ENCODE measurements around the gene POLA2. TPM values are rescaled to one million over a fixed set of nuclear protein-coding genes. Genes with fewer than 3 reads are reported as not detected.

Gene POLA2
- total RNA-seq, 1 experiment from 2014 or later = 35.6 TPM

DNA sequence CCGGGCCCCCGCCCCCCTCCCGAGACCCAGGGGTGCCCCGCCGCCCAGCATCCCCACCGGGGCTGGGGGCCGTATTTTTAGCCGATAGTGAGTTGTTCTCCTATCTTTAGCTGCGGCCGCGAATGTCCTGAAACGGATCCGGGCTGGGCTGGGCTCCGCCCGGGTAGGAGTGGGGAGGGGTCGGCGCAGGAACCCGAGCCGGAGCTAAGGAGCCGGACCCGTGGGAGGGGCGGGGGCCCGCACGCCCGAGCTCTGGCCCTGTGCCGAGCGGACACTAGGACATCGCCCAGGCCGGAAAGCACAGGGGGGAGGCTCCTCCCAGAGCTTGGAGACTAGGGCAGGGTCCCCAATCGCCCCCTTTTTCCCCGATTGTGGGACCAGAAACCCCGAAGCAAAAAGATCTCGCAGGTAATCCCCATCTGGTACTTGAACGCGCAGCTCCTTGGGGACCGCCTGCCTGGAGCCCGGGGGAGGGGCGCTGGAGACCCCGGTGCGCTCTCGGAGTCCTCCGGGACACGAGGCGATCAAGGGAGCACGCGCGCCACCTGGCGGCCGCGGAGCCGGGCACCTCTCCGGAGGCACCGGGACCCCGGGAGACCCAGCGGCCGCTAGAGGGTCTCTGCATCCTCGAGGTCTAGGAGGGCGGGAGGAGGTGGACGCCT, 53.6 kb downstream of the POLA2 start:
- Mint-ChIP-seq H3K4me3 (peak overlapping the region; percentile 71), H3K9me3 (no peaks in the 10 kb centered on the region), H3K27ac (no peak overlapping the region), H3K4me1 (peaks cover 39% of the 10 kb centered on the region), H3K36me3 (peaks cover under 1% of the 10 kb centered on the region; the same call in 1 of the 2 replicates), H3K27me3 (ENCODE audit: low read depth) (peaks cover 35% of the 10 kb centered on the region)
- ChIA-PET CTCF (interaction anchor here (0.6 to 13.2 kb wide), 53 partner anchors 9 to 277 kb away, joined by 3 to 232 read pairs (median 5); partner anchors contain the start of genes CAPN1, DPF2, FAU and MRPL49), POLR2A (interaction anchor here (0.7 to 2.9 kb wide), 11 partner anchors 8 to 319 kb away, joined by 3 to 13 read pairs (median 4); partner anchors contain the start of genes BATF2, DPF2, MALAT1 and POLA2)
- DNase-seq (ENCODE audit: low spot score) (peak; percentile 94), ATAC-seq (peak; percentile 58)
- TF ChIP-seq TP53 (CRISPR knock-in tag; IDR thresholded peaks at IDR 0.05) (0 out of 2 replicates have a peak, but pooled peaks have one; percentile 52), CBFB (CRISPR knock-in tag; IDR thresholded peaks at IDR 0.05; ENCODE audit: low read depth) (0 out of 2 replicates have a peak, but pooled peaks have one; percentile 38), FOXP1 (CRISPR knock-in tag; IDR thresholded peaks at IDR 0.05; ENCODE audit: borderline replicate concordance) (no peak), TEAD4 (CRISPR knock-in tag; IDR thresholded peaks at IDR 0.05) (no peak), NR3C1 (CRISPR knock-in tag; conservative IDR thresholded peaks at IDR 0.05; ENCODE audit: low read depth) (0 out of 2 replicates have a peak, but pooled peaks have one; percentile 60), ZNF281 (CRISPR knock-in tag; IDR thresholded peaks at IDR 0.05) (0 out of 2 replicates have a peak, but pooled peaks have one; percentile 28), MLX (CRISPR knock-in tag; IDR thresholded peaks at IDR 0.05) (no peak), ZNF219 (CRISPR knock-in tag; IDR thresholded peaks at IDR 0.05; ENCODE audit: borderline replicate concordance) (no peak), ARID4B (CRISPR knock-in tag; IDR thresholded peaks at IDR 0.05; ENCODE audit: borderline replicate concordance) (0 out of 2 replicates have a peak, but pooled peaks have one; percentile 36), RELA (CRISPR knock-in tag; IDR thresholded peaks at IDR 0.05; ENCODE audit: borderline replicate concordance) (no peak), JUN (CRISPR knock-in tag; IDR thresholded peaks at IDR 0.05) (no peak; the same call in 1 of the 2 replicates), IRF2 (CRISPR knock-in tag; IDR thresholded peaks at IDR 0.05; ENCODE audit: borderline replicate concordance, low read depth) (no peak)
- TF ChIP-seq, protein P1, sequence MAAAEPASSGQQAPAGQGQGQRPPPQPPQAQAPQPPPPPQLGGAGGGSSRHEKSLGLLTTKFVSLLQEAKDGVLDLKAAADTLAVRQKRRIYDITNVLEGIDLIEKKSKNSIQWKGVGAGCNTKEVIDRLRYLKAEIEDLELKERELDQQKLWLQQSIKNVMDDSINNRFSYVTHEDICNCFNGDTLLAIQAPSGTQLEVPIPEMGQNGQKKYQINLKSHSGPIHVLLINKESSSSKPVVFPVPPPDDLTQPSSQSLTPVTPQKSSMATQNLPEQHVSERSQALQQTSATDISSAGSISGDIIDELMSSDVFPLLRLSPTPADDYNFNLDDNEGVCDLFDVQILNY (CRISPR knock-in tag; IDR thresholded peaks at IDR 0.05) = no peak; the same call in 1 of the 2 replicates
- TF ChIP-seq, protein P2, sequence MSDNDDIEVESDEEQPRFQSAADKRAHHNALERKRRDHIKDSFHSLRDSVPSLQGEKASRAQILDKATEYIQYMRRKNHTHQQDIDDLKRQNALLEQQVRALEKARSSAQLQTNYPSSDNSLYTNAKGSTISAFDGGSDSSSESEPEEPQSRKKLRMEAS (CRISPR knock-in tag; IDR thresholded peaks at IDR 0.05) = peak; percentile 84
- TF ChIP-seq, protein P3, sequence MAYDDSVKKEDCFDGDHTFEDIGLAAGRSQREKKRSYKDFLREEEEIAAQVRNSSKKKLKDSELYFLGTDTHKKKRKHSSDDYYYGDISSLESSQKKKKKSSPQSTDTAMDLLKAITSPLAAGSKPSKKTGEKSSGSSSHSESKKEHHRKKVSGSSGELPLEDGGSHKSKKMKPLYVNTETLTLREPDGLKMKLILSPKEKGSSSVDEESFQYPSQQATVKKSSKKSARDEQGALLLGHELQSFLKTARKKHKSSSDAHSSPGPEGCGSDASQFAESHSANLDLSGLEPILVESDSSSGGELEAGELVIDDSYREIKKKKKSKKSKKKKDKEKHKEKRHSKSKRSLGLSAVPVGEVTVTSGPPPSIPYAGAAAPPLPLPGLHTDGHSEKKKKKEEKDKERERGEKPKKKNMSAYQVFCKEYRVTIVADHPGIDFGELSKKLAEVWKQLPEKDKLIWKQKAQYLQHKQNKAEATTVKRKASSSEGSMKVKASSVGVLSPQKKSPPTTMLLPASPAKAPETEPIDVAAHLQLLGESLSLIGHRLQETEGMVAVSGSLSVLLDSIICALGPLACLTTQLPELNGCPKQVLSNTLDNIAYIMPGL (CRISPR knock-in tag; IDR thresholded peaks at IDR 0.05) = peak; percentile 83
- TF ChIP-seq, protein P4, sequence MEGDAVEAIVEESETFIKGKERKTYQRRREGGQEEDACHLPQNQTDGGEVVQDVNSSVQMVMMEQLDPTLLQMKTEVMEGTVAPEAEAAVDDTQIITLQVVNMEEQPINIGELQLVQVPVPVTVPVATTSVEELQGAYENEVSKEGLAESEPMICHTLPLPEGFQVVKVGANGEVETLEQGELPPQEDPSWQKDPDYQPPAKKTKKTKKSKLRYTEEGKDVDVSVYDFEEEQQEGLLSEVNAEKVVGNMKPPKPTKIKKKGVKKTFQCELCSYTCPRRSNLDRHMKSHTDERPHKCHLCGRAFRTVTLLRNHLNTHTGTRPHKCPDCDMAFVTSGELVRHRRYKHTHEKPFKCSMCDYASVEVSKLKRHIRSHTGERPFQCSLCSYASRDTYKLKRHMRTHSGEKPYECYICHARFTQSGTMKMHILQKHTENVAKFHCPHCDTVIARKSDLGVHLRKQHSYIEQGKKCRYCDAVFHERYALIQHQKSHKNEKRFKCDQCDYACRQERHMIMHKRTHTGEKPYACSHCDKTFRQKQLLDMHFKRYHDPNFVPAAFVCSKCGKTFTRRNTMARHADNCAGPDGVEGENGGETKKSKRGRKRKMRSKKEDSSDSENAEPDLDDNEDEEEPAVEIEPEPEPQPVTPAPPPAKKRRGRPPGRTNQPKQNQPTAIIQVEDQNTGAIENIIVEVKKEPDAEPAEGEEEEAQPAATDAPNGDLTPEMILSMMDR (IDR thresholded peaks at IDR 0.05) = peak; percentile 94
- TF ChIP-seq, protein P5, sequence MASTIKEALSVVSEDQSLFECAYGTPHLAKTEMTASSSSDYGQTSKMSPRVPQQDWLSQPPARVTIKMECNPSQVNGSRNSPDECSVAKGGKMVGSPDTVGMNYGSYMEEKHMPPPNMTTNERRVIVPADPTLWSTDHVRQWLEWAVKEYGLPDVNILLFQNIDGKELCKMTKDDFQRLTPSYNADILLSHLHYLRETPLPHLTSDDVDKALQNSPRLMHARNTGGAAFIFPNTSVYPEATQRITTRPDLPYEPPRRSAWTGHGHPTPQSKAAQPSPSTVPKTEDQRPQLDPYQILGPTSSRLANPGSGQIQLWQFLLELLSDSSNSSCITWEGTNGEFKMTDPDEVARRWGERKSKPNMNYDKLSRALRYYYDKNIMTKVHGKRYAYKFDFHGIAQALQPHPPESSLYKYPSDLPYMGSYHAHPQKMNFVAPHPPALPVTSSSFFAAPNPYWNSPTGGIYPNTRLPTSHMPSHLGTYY (CRISPR knock-in tag; IDR thresholded peaks at IDR 0.05) = no peak
